Erythroblast (primary cell): ENCODE measurements around the gene CDS1.

Source experiments
- GATA1 ChIP-seq: IDR thresholded peaks from 2 replicates; pipeline ENCODE4 v1.6.1; 2011; ENCODE audit warnings: low read depth, mild to moderate bottlenecking, control low read depth, low read length, moderate library complexity
- POLR2A ChIP-seq: IDR thresholded peaks from 2 replicates; pipeline ENCODE4 v1.6.1; 2011; ENCODE audit warnings: mild to moderate bottlenecking, low read length

- TF ChIP-seq POLR2A, result no peak
- no peak for TF ChIP-seq GATA1
Measured at GRCh38 chr4:84644087-84644486, 61.2 kb downstream of the CDS1 start.
